ENCODE results near the gene TSPYL1.
"Not testable (repeated sequence)": the region's sequence is repeated elsewhere in the genome, so short reads cannot be mapped to it uniquely, and the experiment has no call there.

TSPYL1 gene

GRCh38 chr6:116292553-116292952 is 12.8 kb upstream of the TSPYL1 start:
- DNase-seq: no peak

- no peak for DNase-seq
Observed at GRCh38 chr6:116291701-116292396, 12.1 kb upstream of the TSPYL1 start.

GRCh38 chr6:116290799-116291198 is 11.1 kb upstream of the TSPYL1 start:
- no peak for DNase-seq

- no peak for DNase-seq
Observed at GRCh38 chr6:116289876-116290275, 10.1 kb upstream of the TSPYL1 start.

- DNase-seq: no peak
Observed at GRCh38 chr6:116287689-116288282, 8.1 kb upstream of the TSPYL1 start.

- no peak for DNase-seq
Observed at GRCh38 chr6:116286773-116287358, 7.1 kb upstream of the TSPYL1 start.

GRCh38 chr6:116284984-116285383 is 5.3 kb upstream of the TSPYL1 start:
- DNase-seq: not testable (repeated sequence)

- no peak for DNase-seq
Observed at GRCh38 chr6:116283191-116283590, 3.5 kb upstream of the TSPYL1 start.

- no peak for DNase-seq
Observed at GRCh38 chr6:116282698-116283097, 3.0 kb upstream of the TSPYL1 start.

- no peak for DNase-seq
Observed at GRCh38 chr6:116280933-116281316, 1.2 kb upstream of the TSPYL1 start.

- DNase-seq: no peak
Observed at GRCh38 chr6:116280161-116280932, 617 bp upstream of the TSPYL1 start.

- no peak for DNase-seq
Observed at GRCh38 chr6:116278854-116279231, 887 bp downstream of the TSPYL1 start.

GRCh38 chr6:116278481-116278829 is 1.3 kb downstream of the TSPYL1 start:
- no peak for DNase-seq

GRCh38 chr6:116277124-116277523 is 2.6 kb downstream of the TSPYL1 start:
- no peak for DNase-seq

- no peak for DNase-seq
Observed at GRCh38 chr6:116271149-116271708, 8.5 kb downstream of the TSPYL1 start.

- peak; percentile 33 for DNase-seq
Observed at GRCh38 chr6:116268589-116269293, 11.0 kb downstream of the TSPYL1 start.

GRCh38 chr6:116267836-116268588 is 11.7 kb downstream of the TSPYL1 start:
- DNase-seq: no peak

- no peak for DNase-seq
Observed at GRCh38 chr6:116266803-116267202, 12.9 kb downstream of the TSPYL1 start.

- no peak for DNase-seq
Observed at GRCh38 chr6:116265041-116265829, 14.5 kb downstream of the TSPYL1 start.

GRCh38 chr6:116263353-116263752 is 16.4 kb downstream of the TSPYL1 start:
- no peak for DNase-seq

- DNase-seq: no peak
Observed at GRCh38 chr6:116258520-116258919, 21.2 kb downstream of the TSPYL1 start.
